Midbrain (tissue), 1 donor: ENCODE data around the gene DPP9.
"Not testable (repeated sequence)": the region's sequence is repeated elsewhere in the genome, so short reads cannot be mapped to it uniquely, and the experiment has no call there.

Experiments used
- DNase-seq: peaks from one replicate; lab custom pipeline; 2025; lab: John Stamatoyannopoulos, UW

The DPP9 gene

DNA sequence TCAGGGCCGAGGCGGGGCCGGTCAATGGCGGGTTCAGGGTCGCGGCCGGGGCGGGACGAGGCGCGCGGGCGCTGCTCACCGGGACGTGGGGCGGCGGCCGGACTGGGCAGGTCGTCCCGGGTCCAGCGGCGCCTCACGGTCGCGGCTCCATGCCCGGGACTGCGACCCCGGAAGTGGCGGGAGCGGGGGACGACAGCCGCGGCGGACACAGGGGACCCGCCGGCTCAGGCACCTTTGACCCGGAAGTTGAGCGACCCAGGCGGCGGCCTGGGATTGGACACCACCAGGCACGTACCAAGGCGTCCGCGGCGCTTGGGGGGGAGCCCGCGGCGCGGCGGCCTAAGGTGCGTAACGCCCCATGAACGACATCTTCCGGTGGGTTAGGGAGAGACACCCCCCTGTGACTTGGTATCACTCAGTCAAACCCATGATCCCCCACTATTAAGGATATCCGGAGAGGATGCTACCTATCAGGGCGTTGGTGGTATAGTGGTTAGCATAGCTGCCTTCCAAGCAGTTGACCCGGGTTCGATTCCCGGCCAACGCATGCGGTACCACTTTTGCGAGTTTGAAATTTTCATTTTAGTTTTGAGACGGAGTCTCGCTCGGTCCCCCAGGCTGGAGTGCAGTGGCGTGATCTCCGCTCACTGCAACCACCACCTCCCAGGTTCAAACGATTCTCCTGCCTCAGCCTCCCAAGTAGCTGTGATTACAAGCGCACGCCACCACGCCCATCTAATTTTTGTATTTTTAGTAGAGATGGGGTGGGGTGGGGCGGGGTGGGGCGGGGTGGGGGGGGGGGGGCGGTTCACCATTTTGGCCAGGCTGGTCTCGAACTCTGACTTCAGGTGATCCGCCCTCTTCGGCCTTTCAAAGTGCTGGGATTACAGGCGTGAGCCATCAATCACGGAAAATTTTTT lies at the start of gene DPP9:
Gene DPP9, minus strand, starts transcription at position 248 of the 920 bp plus-strand sequence. CDS start 3,936 bp downstream, outside the sequence.
- peak; percentile 98 for DNase-seq

DNA sequence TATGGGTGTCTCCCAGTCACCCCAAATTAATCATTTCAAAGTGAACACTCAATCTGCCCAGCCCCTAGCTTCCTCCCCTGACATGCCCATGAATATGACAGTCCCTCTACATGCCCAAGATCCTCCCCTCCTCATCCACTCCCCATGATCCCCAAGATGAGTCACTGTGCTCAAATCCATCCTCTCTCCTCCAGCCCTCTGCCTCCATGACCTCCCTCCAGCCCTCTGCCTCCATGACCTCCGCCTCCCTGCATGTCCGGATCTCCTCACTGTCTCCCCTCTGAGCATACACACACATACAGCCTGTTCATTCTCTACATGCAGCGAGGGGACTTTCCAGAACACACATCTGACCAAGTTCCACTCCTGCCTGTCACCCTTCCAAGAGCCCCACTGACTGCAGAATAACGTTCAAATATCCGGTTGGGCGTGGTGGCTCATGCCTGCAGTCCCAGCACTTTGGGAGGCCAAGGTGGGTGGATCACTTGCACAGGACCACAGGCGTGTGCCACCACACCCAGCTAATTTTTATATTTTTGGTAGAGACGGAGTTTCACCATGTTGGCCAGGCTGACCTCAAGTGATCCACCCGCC lies 49.5 kb upstream of the DPP9 start:
- no peak for DNase-seq

DNA sequence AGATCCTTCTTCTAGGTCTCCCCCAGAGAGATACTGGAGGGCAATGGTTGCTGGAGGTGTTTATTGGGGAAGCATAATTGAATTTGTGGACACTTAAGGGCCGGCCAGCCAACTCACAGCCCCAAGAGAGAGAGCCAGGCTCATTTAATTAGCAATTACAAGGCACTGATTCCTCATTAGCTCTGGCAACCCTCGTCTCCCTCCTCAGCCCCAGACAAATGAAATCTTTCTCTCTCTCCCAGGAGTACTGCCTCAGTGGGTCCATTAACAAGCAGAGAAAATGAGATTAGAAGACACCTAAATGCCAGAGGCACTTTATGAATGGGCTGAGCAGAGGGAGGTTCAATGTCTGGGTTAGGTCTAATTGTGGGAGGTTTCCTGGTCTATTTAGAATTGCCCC lies 48.9 kb upstream of the DPP9 start:
- no peak for DNase-seq

DNA sequence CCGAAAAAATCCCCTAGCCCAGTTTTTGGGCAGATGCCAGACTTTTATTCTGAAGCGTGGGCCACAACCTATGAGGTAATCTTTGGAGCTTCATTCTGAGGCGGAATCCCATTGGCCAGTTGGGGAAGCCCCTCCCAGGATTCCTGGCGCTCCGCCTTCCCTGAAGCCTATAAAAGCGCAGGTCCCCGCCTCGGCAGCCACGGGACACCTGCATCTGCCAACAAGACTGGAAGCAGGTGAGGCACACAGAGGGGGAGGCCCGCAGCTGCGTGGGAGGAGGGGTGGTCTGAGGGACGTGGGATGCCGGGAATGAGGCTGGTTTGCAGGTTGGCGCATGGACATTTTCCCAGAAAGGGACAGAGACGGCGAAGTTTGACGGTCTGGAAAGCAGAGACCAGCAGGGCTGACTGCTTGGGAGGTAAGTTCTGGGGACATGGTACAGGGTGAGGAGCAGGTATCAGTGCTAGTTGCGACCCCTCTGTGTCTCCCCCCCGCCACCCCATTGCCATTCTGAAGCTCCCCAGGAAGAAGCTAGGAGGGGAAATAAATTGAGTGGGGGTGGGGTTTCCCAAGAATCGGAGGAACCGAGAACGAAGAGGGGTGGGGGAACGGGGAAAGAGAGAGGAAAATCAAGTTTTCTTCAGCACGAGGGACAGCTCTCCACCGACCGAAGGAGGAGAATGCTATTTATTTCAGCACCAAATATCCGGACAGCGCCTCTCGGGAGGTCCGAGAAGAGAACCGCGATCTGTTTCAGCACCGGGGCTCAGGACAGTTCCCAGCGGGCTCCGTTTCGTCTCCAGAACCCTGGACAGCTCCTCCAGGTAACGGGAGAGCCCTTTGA lies 45.5 kb upstream of the DPP9 start:
- peak; percentile 76 for DNase-seq

DNA sequence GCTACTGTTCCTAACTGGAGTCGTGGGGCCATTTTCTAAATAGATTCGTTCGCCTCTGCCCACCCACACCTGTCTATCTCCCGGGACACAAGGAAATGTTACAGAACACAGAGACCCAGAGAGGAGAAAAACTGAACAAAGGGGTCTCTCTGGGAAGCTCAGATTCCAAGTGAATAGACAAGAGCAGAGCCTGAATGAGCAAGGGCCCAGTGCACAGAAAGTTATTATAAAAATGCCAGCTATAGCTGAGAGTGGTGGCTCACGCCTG lies 40.7 kb upstream of the DPP9 start:
- no peak for DNase-seq

DNA sequence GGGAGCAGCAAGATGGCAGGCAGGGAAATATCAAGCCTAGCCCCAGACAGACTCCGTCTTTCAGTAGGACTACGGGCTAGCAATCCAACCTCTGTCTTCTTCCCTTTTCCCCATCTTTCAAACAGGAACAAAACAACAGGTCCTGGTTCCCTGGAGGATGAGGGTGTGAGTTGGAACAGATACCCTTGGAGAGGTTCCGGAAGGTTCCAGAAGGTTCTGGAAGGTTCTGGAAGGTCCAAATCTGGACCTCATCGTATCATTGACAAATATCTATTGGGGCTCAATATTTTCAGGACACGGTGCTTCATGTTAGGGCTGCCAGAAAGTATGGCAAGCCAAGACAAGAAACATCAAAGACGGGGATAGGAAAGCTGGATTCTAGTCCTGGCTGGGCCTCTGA lies 39.4 kb upstream of the DPP9 start:
- DNase-seq, result no peak

DNA sequence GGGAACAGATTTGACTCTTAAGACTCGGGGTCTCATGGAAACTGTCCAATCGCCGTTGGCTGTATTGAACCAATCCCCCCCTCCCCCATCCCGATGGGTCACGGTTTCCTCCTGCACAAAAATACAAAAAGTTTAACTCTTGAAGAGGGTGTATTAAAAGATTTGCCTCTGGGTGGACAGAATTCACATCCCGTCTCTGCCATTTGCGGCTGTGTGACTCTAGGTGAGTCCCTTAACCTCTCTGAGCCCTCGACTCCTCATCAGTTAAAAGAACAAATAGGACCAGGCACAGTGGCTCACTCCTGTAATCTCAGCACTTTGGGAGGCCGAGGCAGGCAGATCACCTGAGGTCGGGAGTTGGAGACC lies 36.6 kb upstream of the DPP9 start:
- no peak for DNase-seq

DNA sequence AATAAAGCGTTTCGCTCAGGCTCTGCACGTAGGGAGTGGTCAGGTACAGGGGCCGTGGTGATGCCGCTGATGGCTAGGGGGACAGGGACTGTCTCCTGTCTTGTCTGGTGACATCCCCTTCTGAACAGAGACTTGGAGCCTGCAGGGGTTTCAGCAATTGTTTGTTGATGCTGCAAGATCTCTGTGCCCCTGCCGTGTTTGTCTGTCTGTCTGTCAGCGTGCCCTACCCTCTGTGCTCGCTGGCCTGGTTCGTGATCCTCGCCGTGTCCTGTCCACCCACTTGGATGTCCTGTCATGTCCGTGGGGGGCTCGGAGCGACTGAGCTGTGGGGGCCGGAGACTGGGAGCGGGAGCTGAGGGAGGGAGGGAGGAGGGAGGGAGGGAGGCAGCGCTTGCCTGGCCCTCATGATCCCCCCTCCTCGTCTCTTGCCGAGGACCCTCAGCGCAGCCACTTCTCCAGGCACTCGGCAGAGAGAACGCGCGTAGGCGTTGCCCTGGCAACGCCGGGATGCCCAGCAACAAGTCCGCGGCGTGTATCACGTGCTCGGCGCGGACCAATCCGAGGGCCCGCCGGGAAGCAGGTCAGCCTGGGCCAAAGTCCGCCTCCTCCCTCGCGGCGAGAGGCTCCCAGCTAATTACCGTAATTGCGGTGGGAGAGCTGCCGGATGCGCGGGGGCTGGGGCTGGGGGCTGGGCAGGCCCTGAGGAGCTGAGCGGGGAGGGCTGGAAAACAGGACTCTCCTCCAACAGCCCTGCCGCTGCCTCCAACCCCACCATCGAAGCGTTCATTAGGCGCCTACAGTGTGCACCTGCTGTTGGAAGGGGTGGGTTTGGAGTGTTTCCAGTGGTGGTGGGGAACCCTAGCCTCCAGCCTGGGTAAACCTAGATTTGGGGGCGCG lies 36.0 kb upstream of the DPP9 start:
- DNase-seq, result peak; percentile 90

DNA sequence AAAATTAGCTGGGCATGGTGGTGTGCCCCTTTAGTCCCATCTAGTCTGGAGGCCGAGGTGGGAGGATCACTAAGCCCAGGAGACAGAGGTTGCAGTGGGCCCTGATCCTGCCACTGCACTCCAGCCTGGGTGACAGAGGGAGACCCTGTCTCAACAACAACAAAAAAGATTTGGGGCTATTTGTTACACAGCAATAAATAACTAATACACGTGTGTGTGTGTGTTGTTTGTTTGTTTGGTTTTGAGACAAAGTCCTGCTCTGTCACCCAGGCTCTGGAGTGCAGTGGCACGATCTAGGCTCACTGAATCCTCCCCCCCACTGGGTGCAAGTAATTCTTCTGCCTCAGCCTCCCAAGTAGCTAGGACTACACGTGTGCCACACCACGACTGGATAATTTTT lies 35.0 kb upstream of the DPP9 start:
- DNase-seq, result no peak

DNA sequence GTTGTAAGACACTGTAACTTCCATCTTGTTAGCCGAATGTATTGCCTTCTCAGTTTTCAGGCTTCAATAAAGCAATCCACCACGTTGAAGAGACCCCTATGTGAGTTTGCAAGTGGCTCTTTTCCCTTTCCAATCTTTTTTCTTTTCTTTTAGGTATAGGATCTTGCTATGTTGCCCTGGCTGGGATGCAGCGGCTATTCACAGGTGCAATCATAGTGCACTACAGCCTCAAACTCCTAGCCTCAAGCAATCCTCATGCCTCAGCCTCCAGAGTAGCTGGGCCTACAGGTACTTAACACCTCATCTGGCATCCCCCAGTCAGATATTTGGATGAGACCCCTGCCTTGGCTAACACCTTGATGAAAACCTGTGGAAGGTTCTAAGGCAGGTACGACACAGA lies 34.4 kb upstream of the DPP9 start:
- no peak for DNase-seq

DNA sequence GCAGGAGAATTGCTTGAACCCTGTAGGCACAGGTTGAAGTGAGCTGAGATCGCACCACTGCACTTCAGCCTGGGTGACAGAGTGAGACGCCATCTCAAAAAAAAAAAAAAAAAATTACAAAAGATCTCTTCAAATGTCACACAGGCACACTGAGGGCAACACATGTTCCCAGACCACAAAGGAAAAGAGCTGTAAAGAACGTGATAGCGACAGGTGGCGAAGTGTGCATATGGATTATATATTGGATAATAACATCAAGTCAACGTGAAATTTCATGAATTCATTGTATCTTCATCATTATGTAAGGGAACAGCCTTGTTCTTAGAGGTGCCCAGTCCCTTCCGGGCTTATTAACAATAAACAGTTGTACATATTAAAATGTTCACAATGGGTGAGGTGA lies 31.8 kb upstream of the DPP9 start:
- no peak for DNase-seq

DNA sequence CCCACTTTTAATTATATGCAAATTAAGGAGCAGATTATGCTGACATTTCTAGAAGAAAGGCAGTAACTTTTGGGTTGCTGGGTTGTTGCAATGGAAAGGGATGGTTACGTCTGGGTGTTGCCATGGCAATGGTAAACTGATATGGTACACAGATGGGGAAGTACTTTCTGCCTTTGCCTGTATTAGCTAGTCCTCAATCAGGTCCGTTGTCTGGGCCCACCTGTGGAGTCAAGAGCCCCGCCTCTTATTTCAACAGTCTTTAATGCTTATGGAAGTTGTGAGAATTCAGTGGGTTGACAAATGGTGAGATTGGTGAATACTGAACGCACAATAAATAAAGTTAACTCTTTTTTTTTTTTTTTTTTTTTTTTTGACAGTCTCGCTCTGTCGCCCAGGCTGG lies 30.6 kb upstream of the DPP9 start:
- DNase-seq, result no peak

DNA sequence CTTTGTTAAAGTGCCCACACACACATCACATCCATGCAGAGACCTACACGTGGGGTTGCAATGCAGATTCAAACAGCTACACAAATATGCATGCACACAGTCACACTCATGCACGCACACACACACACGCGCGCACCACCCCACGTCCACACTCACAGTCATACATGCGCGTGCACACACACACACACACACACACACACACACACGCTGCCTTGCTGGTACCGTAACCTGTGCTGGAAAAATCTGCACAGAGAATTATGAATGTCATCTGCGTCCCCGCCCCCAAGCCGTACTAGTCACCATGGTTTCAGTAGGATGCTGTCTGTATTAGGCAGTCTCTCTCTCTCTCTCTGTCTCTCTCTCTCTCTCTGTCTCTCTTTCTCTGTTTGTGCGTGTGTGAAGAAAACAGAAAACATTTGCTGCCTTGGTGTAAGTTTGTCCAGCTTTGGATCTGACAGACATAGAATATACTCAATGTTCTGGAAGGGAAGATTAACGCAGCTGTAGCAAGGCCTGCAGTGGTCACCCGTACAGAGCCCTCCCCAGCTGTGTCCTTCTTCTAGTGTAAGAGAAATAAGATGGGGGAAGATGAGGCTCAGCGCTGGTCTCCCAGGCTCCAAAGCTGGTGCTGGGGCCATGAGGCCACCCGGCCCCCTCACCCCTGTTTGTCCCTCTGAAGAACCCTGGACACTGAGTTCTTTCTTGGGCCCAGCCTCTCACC lies 26.4 kb upstream of the DPP9 start:
- DNase-seq, result no peak

DNA sequence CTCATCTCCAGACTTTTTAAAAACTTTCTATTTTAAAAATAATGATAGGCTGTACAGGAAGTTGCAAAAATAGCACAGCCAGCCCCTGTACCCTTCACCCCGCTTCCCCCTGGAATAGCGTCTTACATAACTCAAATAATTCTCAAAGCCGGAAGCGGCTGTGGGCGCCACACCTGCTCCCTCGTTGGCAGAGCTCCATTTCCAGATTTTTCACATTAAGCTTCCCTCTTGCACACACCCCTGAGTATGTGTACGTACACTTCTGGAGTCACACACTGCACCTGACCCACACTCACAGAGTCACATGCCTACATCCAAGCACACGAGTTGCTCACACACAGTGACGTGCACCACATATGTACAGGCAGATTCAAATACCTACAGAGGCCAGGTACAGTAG lies 24.9 kb upstream of the DPP9 start:
- DNase-seq, result no peak

DNA sequence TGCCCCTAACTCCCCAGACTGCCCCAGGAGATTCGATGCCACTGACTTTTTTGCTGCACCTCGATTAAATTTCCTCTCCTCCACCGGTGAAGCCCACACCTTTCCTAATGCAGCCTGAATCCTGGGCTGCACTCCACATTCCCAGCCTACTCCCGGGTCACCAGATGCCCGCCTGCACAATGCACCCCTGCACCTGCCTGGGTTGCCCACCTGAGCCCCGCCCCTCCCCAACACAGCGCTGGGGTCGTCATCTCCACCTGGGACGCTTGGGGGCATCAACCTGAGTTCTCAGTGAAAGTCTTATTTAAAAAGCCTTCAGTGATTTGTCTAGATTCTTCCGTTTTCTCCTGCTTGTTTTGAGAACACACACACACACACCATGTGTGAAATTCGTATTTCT lies 24.5 kb upstream of the DPP9 start:
- DNase-seq, result no peak

DNA sequence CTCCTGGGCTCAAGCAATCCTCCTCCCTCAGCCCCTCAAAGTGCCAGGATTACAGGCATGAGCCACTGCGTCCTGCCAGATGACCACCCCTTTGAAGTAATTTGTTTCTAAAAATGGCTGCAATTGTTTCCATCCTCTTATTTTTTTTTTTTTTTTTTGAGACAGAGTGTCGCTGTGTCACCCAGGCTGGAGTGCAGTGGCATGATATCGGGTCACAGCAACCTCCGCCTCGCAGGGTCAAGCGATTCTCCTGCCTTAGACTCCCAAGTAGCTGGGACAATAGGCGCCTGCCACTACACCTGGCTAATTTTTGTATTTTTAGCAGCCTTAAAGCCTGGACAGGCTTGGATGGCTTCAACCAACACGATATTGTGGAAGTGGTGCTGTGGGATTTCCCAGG lies 22.3 kb upstream of the DPP9 start:
- DNase-seq, result no peak

DNA sequence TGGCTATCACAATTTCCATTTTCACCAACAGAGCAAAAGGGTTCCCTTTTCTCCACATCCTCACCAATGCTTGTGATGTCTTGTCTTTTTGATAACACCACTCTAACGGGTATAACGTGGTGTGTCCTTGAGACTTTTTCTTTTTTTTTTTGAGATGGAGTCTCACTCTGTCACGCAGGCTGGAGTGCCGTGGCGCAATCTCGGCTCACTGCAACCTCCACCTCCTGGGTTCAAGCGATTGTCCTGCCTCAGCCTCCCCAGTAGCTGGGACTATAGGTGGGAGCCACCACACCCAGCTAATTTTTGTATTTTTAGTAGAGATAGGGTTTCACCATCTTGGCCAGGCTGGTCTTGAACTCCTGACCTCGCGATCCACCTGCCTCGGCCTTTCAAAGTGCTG lies 21.5 kb upstream of the DPP9 start:
- not testable (repeated sequence) for DNase-seq

DNA sequence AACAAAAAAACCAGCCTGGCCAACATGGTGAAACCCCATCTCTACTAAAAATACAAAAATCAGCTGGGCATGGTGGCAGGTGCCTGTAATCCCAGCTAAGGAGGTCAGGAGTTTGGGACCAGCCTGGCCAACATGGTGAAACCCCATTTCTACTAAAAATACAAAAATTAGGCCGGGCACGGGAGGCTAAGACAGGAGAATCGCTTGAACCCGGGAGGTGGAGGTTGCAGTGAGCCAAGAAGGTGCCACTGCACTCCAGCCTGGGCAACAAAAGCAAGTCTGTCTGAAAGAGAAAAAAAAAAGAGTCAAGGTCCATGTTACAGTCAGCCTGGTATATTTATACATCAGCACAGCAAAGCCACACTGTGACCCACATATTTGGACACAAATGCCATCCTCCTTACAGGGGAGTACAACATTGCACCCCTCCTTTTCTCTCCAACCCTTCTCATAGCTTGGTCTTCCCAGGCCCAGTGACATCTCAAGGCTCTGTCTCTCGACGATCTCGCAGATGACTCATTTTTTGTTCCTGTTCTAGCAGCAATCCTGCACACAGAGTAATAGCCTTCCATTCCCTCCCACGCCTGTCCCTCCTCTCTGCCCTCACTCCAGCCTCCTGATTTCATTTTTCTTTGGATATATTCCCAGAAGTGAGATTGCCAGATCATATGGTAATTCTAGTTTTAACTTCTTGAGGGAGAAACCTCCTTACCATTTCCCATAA lies 21.0 kb upstream of the DPP9 start:
- DNase-seq, result peak; percentile 3

DNA sequence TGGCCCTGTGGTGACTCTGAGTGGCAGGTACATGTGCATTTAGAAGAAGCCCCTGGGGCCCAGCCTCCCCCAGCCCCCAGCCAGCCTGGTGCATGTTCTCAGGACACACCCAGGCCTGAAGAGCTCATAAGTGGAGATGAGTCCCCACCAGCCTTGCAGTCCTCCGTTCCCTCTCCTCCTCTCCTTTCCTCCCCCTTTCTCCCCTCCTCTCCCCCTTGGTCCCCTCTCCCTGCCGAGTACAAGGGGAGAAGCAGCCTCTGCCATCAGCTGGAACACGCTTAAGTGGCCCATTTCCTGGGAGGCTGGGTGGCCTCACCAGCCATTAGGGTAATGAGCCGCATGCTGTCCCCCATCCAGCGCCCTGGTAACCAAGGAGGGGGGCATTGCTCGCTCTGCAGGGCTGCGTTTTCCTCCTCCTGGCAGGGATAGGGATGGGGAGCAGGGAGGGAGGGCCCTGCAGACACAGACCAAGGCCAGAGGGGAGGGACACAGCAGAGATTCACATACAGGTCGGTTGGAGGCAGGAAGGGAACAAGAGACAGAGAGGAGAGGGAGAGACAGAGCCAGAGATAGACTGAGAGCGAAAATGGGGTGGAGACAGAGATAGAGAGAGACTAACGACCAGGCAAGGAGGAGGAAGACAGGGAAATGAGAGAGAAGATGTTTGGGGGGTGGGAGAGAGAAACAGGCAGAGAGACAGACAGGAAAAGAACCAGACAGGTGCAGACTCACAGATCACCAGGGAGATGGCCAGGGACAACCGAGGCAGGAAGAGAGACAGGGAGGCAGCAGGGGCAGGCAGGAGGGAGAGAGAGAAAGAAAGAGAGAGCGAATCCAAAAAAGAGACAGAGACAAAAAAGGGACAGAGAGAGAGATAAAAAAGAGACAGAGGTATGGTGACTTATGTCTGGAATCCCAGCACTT lies 19.3 kb upstream of the DPP9 start:
- no peak for DNase-seq

DNA sequence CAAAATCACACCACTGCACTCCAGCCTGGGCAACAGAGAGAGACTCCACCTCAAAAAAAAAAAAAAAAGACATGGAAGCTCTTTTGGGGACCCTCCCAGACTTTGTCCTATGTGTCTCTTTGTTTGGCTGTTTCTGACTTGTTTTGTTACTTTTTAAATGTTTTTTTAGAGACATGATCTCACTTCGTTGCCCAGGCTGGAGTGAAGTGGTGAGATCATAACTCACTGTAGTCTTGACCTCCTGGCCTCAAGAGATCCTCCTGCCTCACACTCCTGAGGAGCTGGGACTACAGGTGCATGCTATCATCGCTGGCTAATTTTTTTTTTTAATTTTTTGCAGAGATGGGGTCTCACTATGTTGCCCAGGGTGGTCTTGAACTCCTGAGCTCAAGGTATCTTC lies 16.4 kb upstream of the DPP9 start:
- DNase-seq, result no peak
